ENCODE data around the gene GTF2IRD1. TPM values are rescaled to one million over a fixed set of nuclear protein-coding genes. Genes with fewer than 3 reads are reported as not detected.
A peak's percentile ranks its signal among the peaks of the same experiment; 100 is the strongest.

Gene GTF2IRD1
- total and polyA plus RNA-seq, 2 of the 13 experiments (the other 11 are each of a cell fraction or from before 2014, with no cell fraction given): 16.5 to 26.7 TPM

DNA sequence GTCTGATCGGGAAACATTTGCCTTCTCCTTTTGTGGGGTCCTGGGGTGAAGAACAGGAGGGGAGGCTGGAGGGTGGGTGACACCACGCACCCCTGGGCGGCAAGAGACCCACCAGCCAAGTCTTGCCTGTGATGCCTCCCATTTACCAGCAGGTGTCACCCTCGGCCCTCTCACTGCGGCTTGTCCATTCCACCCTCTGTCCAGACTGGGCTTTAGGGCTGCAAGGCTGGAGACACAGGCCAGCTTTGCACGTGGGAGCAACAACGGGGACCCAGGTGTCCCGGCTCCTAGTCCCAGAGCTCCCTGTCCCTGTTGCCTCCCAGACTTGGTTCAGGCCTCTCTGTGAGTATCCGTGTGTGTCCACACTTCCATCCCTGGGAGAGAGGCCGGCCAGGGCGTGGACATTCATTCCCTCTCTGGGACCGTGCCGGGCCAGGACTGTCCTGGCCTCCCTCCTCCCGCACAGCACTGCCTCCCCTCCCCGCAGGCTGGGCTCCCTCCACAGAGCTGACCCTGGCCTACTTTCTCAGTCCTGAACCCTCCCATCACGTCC is 36.2 kb upstream of the GTF2IRD1 start (continued):
- TF ChIP-seq ZNF274 (CRISPR knock-in tag; IDR thresholded peaks at IDR 0.05): no peak
- TF ChIP-seq ZNF646 (CRISPR knock-in tag; IDR thresholded peaks at IDR 0.05): no peak
- TF ChIP-seq WIZ (CRISPR knock-in tag; IDR thresholded peaks at IDR 0.05): no peak
- no peak for TF ChIP-seq ZNF772 (CRISPR knock-in tag; IDR thresholded peaks at IDR 0.05)
- 0 out of 2 replicates have a peak, but pooled peaks have one; percentile 34 for TF ChIP-seq TOPORS (CRISPR knock-in tag; IDR thresholded peaks at IDR 0.05)
- TF ChIP-seq ZNF264 (CRISPR knock-in tag; IDR thresholded peaks at IDR 0.05): no peak
- peak; percentile 34; the same call in 1 of the 2 replicates for TF ChIP-seq YEATS2 (CRISPR knock-in tag; IDR thresholded peaks at IDR 0.05; ENCODE audit: borderline replicate concordance)
- TF ChIP-seq EEA1 (CRISPR knock-in tag; IDR thresholded peaks at IDR 0.05; ENCODE audit: borderline replicate concordance): no peak
- TF ChIP-seq ZNF503 (CRISPR knock-in tag; IDR thresholded peaks at IDR 0.05): no peak
- TF ChIP-seq POLR2A (IDR thresholded peaks at IDR 0.05; ENCODE audit: insufficient read depth in 1 of 2, low read depth in 2 of 2, low read length in 2 of 2): no peak
- no peak for TF ChIP-seq ZBTB1 (CRISPR knock-in tag; IDR thresholded peaks at IDR 0.05; ENCODE audit: borderline replicate concordance)
- no peak for TF ChIP-seq KIAA2018 (CRISPR knock-in tag; IDR thresholded peaks at IDR 0.05; ENCODE audit: borderline replicate concordance)
- TF ChIP-seq ZNF589 (CRISPR knock-in tag; conservative IDR thresholded peaks at IDR 0.05): no peak
- TF ChIP-seq NFE2L1 (CRISPR knock-in tag; IDR thresholded peaks at IDR 0.05; ENCODE audit: borderline replicate concordance): no peak
